GM10248 (cell line): ENCODE data around the gene FSHR.

ENCODE experiments used
- CTCF ChIA-PET: fragments of 300-600 bp; sonication (Branson Sonifier 250); formaldehyde crosslinking; extraction: SDS; loops from one replicate; lab custom pipeline; 2021; ENCODE audit warnings: antibody characterized with exemption; lab: Yijun Ruan, JAX
- POLR2A ChIA-PET: fragments of 350-650 bp; sonication (Branson Sonifier 250); formaldehyde crosslinking; extraction: SDS; loops from one replicate; lab custom pipeline; 2020; ENCODE audit warnings: antibody characterized with exemption; lab: Yijun Ruan, JAX
- DNase-seq: peaks from one replicate; pipeline ENCODE4 v3.0.0; 2012; ENCODE audit errors: extremely low spot score
- TF ChIP-seq, protein P1 (sequence below): IDR thresholded peaks from 2 replicates; pipeline ENCODE4 v1.5.1; 2012; ENCODE audit warnings: mild to moderate bottlenecking, low read depth; ENCODE audit errors: extremely low read depth, missing control alignments, control extremely low read depth

The FSHR gene

DNA sequence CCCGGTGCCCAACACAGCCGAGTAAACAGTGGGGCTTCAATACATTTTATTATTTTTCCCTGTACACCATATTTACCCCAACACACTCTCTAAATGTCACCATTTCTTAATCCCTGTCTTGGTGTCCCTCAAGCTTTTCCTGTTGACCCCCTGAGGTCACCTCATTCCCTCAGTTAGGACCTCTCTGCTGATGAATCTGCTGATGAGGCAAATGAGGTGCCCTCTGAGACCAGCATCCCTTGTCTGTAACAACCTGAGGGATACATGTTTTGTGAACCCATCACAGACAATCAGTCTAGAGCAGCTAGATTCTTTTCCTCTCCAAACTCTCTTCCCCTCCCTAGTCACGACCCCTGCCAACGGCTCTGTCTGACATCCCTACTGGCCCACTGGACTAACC lies 127.6 kb downstream of the FSHR start:
- CTCF ChIA-PET, result interaction anchor here (0.9 to 1.2 kb wide), 2 partner anchors 10 to 17 kb away, joined by 3 read pairs; no protein-coding TSS in a partner anchor
- POLR2A ChIA-PET, result no interaction called here

DNA sequence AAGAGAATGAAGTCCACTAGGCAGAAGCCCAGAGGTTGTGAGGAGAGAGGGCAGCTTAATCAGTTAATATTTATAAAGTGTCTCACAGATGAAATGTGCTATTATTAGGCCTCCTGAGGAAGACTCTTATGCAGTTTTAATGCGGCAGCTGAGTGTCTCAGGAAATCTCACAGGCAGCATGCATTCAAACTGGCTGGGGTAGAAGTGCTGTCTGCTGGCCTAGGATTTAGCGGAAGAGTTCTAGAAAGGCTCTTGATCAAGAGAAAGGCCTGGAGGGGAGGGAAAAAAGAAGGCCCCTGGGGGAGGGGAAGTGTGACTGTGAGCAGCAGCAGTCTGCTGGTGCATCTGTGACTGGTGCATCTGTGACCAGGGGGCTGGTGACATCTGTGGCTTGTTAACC lies 133.0 kb downstream of the FSHR start:
- CTCF ChIA-PET, result no interaction called here
- TF ChIP-seq, protein P1, sequence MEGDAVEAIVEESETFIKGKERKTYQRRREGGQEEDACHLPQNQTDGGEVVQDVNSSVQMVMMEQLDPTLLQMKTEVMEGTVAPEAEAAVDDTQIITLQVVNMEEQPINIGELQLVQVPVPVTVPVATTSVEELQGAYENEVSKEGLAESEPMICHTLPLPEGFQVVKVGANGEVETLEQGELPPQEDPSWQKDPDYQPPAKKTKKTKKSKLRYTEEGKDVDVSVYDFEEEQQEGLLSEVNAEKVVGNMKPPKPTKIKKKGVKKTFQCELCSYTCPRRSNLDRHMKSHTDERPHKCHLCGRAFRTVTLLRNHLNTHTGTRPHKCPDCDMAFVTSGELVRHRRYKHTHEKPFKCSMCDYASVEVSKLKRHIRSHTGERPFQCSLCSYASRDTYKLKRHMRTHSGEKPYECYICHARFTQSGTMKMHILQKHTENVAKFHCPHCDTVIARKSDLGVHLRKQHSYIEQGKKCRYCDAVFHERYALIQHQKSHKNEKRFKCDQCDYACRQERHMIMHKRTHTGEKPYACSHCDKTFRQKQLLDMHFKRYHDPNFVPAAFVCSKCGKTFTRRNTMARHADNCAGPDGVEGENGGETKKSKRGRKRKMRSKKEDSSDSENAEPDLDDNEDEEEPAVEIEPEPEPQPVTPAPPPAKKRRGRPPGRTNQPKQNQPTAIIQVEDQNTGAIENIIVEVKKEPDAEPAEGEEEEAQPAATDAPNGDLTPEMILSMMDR, result no peak
- no peak for DNase-seq
- POLR2A ChIA-PET, result no interaction called here

More for the DNA sequence above, 127.6 kb downstream of the FSHR start:
- DNase-seq, result no peak
- TF ChIP-seq, protein P1, result no peak

DNA sequence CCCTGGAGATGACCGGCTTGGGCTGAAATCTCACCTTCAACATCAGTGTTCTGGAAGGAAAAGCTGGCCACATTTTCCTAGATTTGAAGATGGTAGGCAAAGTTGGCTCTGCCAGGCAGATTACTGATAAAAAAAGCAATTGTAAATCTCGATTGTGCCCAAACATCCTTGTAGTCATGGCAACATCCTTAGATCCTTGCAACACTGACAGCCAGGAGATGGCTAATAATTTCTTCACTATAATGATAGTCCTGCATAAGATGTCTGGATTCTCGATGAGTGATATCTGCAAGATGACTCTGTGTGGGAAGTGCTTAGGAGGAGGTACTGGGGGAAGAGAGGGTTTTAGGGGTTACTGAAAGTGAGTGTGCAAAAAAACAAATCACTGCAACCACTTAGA lies 149.1 kb downstream of the FSHR start:
- ChIA-PET CTCF (no interaction called here), POLR2A (no interaction called here)
- no peak for DNase-seq
- TF ChIP-seq, protein P1, result no peak

DNA sequence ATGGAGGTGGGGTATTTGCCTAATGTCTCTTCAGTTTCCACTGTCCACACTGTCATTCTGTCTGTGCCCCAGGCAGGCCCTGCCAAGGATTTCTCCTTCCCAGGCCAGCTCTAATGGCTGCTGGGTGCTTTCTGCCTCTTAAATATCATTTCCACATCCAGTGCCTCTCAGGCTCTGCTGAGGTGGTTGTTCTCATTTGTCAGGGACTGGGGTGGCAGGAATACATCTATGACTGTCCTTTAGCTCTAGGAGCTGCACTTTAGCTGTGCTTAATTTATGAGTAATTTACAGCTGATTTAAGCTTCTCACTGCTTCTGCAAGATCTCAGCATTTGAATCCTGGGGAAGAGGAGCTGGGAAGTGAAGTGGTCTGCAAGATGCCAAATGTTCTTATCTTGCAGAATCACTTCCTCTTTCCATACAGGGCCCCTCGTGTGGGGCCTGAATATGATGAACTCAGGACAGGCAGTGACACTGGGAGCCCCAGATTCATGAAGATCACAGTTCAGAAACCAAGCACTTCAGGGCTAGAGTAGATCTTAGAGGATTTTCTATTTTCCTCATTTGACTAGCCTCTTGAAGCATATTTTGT lies 150.2 kb downstream of the FSHR start:
- TF ChIP-seq, protein P1, result no peak
- POLR2A ChIA-PET, result no interaction called here
- CTCF ChIA-PET, result interaction anchor here (1.0 to 2.4 kb wide), 3 partner anchors 10 to 30 kb away, joined by 3 to 8 read pairs (median 3); no protein-coding TSS in a partner anchor
- DNase-seq, result no peak

DNA sequence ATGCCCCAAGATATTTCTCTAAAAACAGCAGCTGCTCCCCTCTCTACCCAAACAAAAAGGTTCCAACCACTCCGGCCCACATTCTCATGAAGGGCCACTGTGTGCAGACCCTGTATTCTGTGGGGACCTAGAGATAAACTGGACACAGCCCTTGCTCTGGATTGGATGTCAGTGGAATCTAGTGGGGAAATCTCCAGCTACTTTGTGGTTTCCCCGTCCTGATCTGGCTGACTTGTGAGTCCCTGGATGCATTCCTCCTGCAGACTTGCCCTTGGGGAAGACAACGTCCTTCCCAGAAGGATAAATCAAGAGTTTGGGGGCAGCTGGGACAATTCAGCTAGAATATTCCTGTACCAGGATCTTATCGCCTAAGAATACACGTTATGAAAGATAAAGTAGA lies 151.1 kb downstream of the FSHR start:
- TF ChIP-seq, protein P1, result no peak
- ChIA-PET POLR2A (no interaction called here), CTCF (interaction anchor here (0.7 to 2.4 kb wide), 4 partner anchors 10 to 31 kb away, joined by 3 to 8 read pairs (median 3); no protein-coding TSS in a partner anchor)
- no peak for DNase-seq

DNA sequence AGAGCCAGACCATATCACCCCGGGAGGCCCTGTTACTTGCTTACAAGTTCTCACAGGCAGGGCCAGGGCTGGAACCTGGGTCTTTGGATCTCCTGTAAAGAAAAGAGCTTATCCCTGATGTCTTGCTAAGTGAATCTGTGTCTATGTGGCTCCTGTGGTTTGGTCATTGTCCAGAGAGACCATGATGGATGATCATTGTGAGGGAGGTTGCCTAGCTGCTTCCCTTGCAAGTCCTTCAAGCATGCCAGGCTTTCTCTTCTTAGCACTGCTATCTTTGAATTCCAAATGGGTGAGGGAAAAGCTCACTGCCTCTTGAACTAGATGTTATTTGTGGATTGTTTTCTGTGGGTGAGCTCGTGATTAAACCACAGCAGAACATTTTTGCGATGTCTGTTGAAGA lies 151.6 kb downstream of the FSHR start:
- CTCF ChIA-PET, result interaction anchor here (0.7 to 2.4 kb wide), 3 partner anchors 11 to 31 kb away, joined by 3 to 8 read pairs (median 3); no protein-coding TSS in a partner anchor
- POLR2A ChIA-PET, result no interaction called here
- TF ChIP-seq, protein P1, result no peak
- DNase-seq, result no peak
